H9 (cell line): ENCODE data around the gene IL12A. TPM values are rescaled to one million over a fixed set of nuclear protein-coding genes. Genes with fewer than 3 reads are reported as not detected.

Source experiments
- DNase-seq: peaks from one replicate; pipeline ENCODE4 v3.0.0-alpha.2; 2017
- H2AFZ ChIP-seq: one replicate; pipeline ENCODE4 v1.6.1; 2013; ENCODE audit warnings: mild to moderate bottlenecking, low read length, control low read depth, moderate library complexity
- H2AK5ac ChIP-seq: 2 replicates; pipeline ENCODE4 v1.6.1; 2013; ENCODE audit warnings: low read length, control low read depth, mixed read lengths; ENCODE audit not compliant: insufficient read length
- H2BK120ac ChIP-seq: one replicate; pipeline ENCODE4 v1.6.1; 2013; ENCODE audit warnings: low read depth, mild to moderate bottlenecking, low read length, control low read depth, inconsistent platforms; ENCODE audit not compliant: poor library complexity, severe bottlenecking
- H2BK12ac ChIP-seq: 2 replicates; pipeline ENCODE4 v1.6.1; 2013; ENCODE audit warnings: low read length, control low read depth, mixed read lengths, low read depth; ENCODE audit not compliant: insufficient read length
- H2BK15ac ChIP-seq: 2 replicates; pipeline ENCODE4 v1.6.1; 2013; ENCODE audit warnings: low read depth, low read length, control low read depth
- H2BK20ac ChIP-seq: one replicate; pipeline ENCODE4 v1.6.1; 2013; ENCODE audit warnings: low read depth, mild to moderate bottlenecking, low read length, control low read depth, inconsistent platforms; ENCODE audit not compliant: poor library complexity, severe bottlenecking
- H2BK5ac ChIP-seq: 2 replicates; pipeline ENCODE4 v1.6.1; 2013; ENCODE audit warnings: low read length, control low read depth, mixed read lengths; ENCODE audit not compliant: insufficient read length
- H3K14ac ChIP-seq: 2 replicates; pipeline ENCODE4 v1.6.1; 2013; ENCODE audit warnings: low read length, control low read depth; ENCODE audit not compliant: insufficient read depth
- H3K18ac ChIP-seq: 2 replicates; pipeline ENCODE4 v1.6.1; 2013; ENCODE audit warnings: low read depth, mild to moderate bottlenecking, mixed read lengths, low read length, control low read depth; ENCODE audit not compliant: insufficient read length
- H3K23ac ChIP-seq: 2 replicates; pipeline ENCODE4 v1.6.1; 2013; ENCODE audit warnings: low read length, control low read depth, mixed read lengths, low read depth; ENCODE audit not compliant: insufficient read length
- H3K23me2 ChIP-seq: 2 replicates; pipeline ENCODE4 v1.6.1; 2013; ENCODE audit warnings: low read depth, mild to moderate bottlenecking, mixed read lengths, low read length, control low read depth; ENCODE audit not compliant: insufficient read length, poor library complexity, severe bottlenecking
- H3K27ac ChIP-seq: 2 replicates; pipeline ENCODE4 v1.5.1; 2013; ENCODE audit warnings: low read length, control low read depth, mixed read lengths, low read depth; ENCODE audit not compliant: insufficient read length
- H3K27me3 ChIP-seq: 2 replicates; pipeline ENCODE4 v1.6.1; 2013; ENCODE audit warnings: low read length, control low read depth, inconsistent platforms; ENCODE audit not compliant: insufficient read depth
- H3K4ac ChIP-seq: 2 replicates; pipeline ENCODE4 v1.6.1; 2013; ENCODE audit warnings: low read depth, mild to moderate bottlenecking, control low read depth, inconsistent platforms, low read length, moderate library complexity
- H3K4me1 ChIP-seq: 2 replicates; pipeline ENCODE4 v1.6.1; 2013; ENCODE audit warnings: low read length, control low read depth, inconsistent platforms; ENCODE audit not compliant: insufficient read depth
- H3K4me2 ChIP-seq: 2 replicates; pipeline ENCODE4 v1.6.1; 2013; ENCODE audit warnings: low read length, control low read depth, mixed read lengths; ENCODE audit not compliant: insufficient read length, insufficient read depth
- H3K56ac ChIP-seq: 2 replicates; pipeline ENCODE4 v1.6.1; 2013; ENCODE audit warnings: low read depth, mild to moderate bottlenecking, mixed read lengths, low read length, control low read depth; ENCODE audit not compliant: insufficient read length
- H3K79me1 ChIP-seq: 2 replicates; pipeline ENCODE4 v1.6.1; 2013; ENCODE audit warnings: low read depth, mild to moderate bottlenecking, moderate library complexity, low read length, control low read depth, inconsistent platforms; ENCODE audit not compliant: insufficient read depth, poor library complexity, severe bottlenecking
- H3K79me2 ChIP-seq: 2 replicates; pipeline ENCODE4 v1.6.1; 2013; ENCODE audit warnings: low read length, control low read depth, inconsistent platforms; ENCODE audit not compliant: insufficient read depth
- H3K9ac ChIP-seq: 2 replicates; pipeline ENCODE4 v1.6.1; 2013; ENCODE audit warnings: low read length, control low read depth, mixed read lengths; ENCODE audit not compliant: insufficient read length; ENCODE audit errors: extremely low read depth
- H3K9me3 ChIP-seq: one replicate; pipeline ENCODE4 v1.6.1; 2013; ENCODE audit warnings: low read depth, low read length, inconsistent platforms; ENCODE audit not compliant: control insufficient read depth
- H3T11ph ChIP-seq: one replicate; pipeline ENCODE4 v1.6.1; 2013; ENCODE audit warnings: mild to moderate bottlenecking, low read length, control low read depth, inconsistent platforms
- H4K20me1 ChIP-seq: one replicate; pipeline ENCODE4 v1.6.1; 2013; ENCODE audit not compliant: control insufficient read depth, insufficient read length, insufficient read depth
- H4K5ac ChIP-seq: 2 replicates; pipeline ENCODE4 v1.6.1; 2013; ENCODE audit warnings: low read depth, mild to moderate bottlenecking, mixed read lengths, low read length, control low read depth; ENCODE audit not compliant: insufficient read length
- H4K8ac ChIP-seq: replicated peaks from 2 replicates; pipeline ENCODE4 v1.6.1; 2013; ENCODE audit warnings: low read length, control low read depth, mixed read lengths, low read depth; ENCODE audit not compliant: insufficient read length
- H4K91ac ChIP-seq: 2 replicates; pipeline ENCODE4 v1.6.1; 2013; ENCODE audit warnings: low read depth, mild to moderate bottlenecking, moderate library complexity, mixed read lengths, low read length, control low read depth; ENCODE audit not compliant: insufficient read length
- H3K27ac Mint-ChIP-seq, 3 experiments: 2 replicates in 2 of 3; 3 replicates in 1 of 3; pipeline ENCODE4 v1.8.0; 2020 to 2021; ENCODE audit warnings: mixed read lengths in 3 of 3, mild to moderate bottlenecking in 1 of 3, moderate library complexity in 1 of 3
- H3K27me3 Mint-ChIP-seq: 2 replicates; pipeline ENCODE4 v1.8.0; 2021; ENCODE audit warnings: low read depth, mild to moderate bottlenecking, moderate library complexity, mixed read lengths
- H3K36me3 Mint-ChIP-seq, 3 experiments: 2 replicates in 2 of 3; 3 replicates in 1 of 3; pipeline ENCODE4 v1.8.0; 2020 to 2021; ENCODE audit warnings: low read depth in 3 of 3, mixed read lengths in 3 of 3; ENCODE audit not compliant: insufficient read depth in 1 of 3
- H3K4me1 Mint-ChIP-seq, 2 experiments: 2 replicates each; pipeline ENCODE4 v1.8.0; 2020; ENCODE audit warnings: mixed read lengths in 2 of 2
- H3K4me3 Mint-ChIP-seq, 2 experiments: 2 replicates in 1 of 2; 3 replicates in 1 of 2; pipeline ENCODE4 v1.8.0; 2020 to 2021; ENCODE audit warnings: mild to moderate bottlenecking in 2 of 2, mixed read lengths in 2 of 2, moderate library complexity in 1 of 2
- H3K9me3 Mint-ChIP-seq, 2 experiments: 2 replicates in 1 of 2; 3 replicates in 1 of 2; pipeline ENCODE4 v1.8.0; 2020; ENCODE audit warnings: mild to moderate bottlenecking in 2 of 2, mixed read lengths in 2 of 2, moderate library complexity in 1 of 2
- WGBS: extraction: QIAGEN DNeasy Blood & Tissue Kit; methylation state at CpG from one replicate; pipeline ENCODE4 v1.1.7; 2013; ENCODE audit warnings: missing lambda C conversion rate, low lambda C conversion rate, mixed read lengths; ENCODE audit not compliant: insufficient read length; ENCODE audit errors: extremely low coverage; 5-methylcytosine and 5-hydroxymethylcytosine counted together
- total RNA-seq: library from RNA; stranded (reverse); gene quantifications from 2 replicates; pipeline ENCODE4 v1.2.1, GENCODE V29; 2021
- TF ChIP-seq, protein P1 (sequence below): fragments of 200-600 bp; sonication (generic); conservative IDR thresholded peaks from 3 replicates; pipeline ENCODE4 v1.8.0; 2021; ENCODE audit warnings: antibody characterized with exemption, mild to moderate bottlenecking

The IL12A gene
- total RNA-seq, 1 experiment from 2014 or later, result 0.50 TPM

- H2BK12ac ChIP-seq, result no peak overlapping the region
- no peak overlapping the region for H3K56ac ChIP-seq
- no peak overlapping the region for H3K9ac ChIP-seq
- no peak overlapping the region for H2BK120ac ChIP-seq
- H3K9me3 ChIP-seq, result peaks cover 6% of the 10 kb centered on the region
- DNase-seq, result no peak
- no peaks in the 10 kb centered on the region; the same call in 1 of the 2 replicates for H3K27me3 ChIP-seq
- Mint-ChIP-seq H3K27ac (no peak overlapping the region), H3K9me3 (peaks cover 16% of the 10 kb centered on the region in 2 experiments), H3K4me1 (peaks cover 18 to 23% of the 10 kb centered on the region in 2 experiments), H3K4me3 (no peak overlapping the region), H3K36me3 (peaks cover 2 to 17% (median 10%) of the 10 kb centered on the region in 3 experiments; a peak in 6 of 7 replicates), H3K27me3 (peaks cover 35% of the 10 kb centered on the region)
- no peak overlapping the region for H2AFZ ChIP-seq
- TF ChIP-seq, protein P1, sequence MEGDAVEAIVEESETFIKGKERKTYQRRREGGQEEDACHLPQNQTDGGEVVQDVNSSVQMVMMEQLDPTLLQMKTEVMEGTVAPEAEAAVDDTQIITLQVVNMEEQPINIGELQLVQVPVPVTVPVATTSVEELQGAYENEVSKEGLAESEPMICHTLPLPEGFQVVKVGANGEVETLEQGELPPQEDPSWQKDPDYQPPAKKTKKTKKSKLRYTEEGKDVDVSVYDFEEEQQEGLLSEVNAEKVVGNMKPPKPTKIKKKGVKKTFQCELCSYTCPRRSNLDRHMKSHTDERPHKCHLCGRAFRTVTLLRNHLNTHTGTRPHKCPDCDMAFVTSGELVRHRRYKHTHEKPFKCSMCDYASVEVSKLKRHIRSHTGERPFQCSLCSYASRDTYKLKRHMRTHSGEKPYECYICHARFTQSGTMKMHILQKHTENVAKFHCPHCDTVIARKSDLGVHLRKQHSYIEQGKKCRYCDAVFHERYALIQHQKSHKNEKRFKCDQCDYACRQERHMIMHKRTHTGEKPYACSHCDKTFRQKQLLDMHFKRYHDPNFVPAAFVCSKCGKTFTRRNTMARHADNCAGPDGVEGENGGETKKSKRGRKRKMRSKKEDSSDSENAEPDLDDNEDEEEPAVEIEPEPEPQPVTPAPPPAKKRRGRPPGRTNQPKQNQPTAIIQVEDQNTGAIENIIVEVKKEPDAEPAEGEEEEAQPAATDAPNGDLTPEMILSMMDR, result no peak
- H3K4me1 ChIP-seq, result no peaks in the 10 kb centered on the region
- H2AK5ac ChIP-seq, result no peak overlapping the region
- H4K8ac ChIP-seq, result no peak overlapping the region
- no peak overlapping the region for H3K4me2 ChIP-seq
- H4K5ac ChIP-seq, result no peak overlapping the region
- H2BK15ac ChIP-seq, result no peak overlapping the region
- H4K91ac ChIP-seq, result no peak overlapping the region
- no peak overlapping the region for H3K27ac ChIP-seq
- no peaks in the 10 kb centered on the region for H4K20me1 ChIP-seq
- no peak overlapping the region for H2BK20ac ChIP-seq
- no peaks in the 10 kb centered on the region for H3K79me1 ChIP-seq
- no peak overlapping the region for H3K18ac ChIP-seq
- no CpG with 5 or more reads among the region's 1 CpG for WGBS
- H3K23ac ChIP-seq, result no peak overlapping the region
- H3K4ac ChIP-seq, result no peak overlapping the region
- H2BK5ac ChIP-seq, result no peak overlapping the region
- H3K79me2 ChIP-seq, result no peaks in the 10 kb centered on the region
- H3K14ac ChIP-seq, result no peak overlapping the region
- no peak overlapping the region for H3T11ph ChIP-seq
- H3K23me2 ChIP-seq, result peaks cover 7% of the 10 kb centered on the region
Observed at GRCh38 chr3:160041465-160041864, 52.8 kb downstream of the IL12A start.
